Bronchial epithelial cell (primary cell): ENCODE data around the gene PTPRF. TPM values are rescaled to one million over a fixed set of nuclear protein-coding genes. Genes with fewer than 3 reads are reported as not detected.

Source experiments
- DNase-seq: peaks from one replicate; pipeline ENCODE4 v3.0.0-alpha.2; 2010; ENCODE audit warnings: low read depth
- FAIRE-seq: peaks from 2 replicates; lab custom pipeline; 2011; peaks lifted over from hg19 to GRCh38; lab: Jason Lieb, UNC
- H3K27me3 ChIP-seq: 2 replicates; pipeline ENCODE4 v1.5.1; 2011; ENCODE audit warnings: low read length; ENCODE audit not compliant: control insufficient read depth, insufficient read depth
- H3K36me3 ChIP-seq: 2 replicates; pipeline ENCODE4 v1.5.1; 2011; ENCODE audit warnings: low read length; ENCODE audit not compliant: control insufficient read depth, insufficient read depth
- H3K4me3 ChIP-seq: 2 replicates; pipeline ENCODE4 v1.5.1; 2011; ENCODE audit warnings: mild to moderate bottlenecking, low read depth, low read length, control low read depth
- total RNA-seq: library from RNA; depleted of rRNA; stranded (reverse); fragments of >200 nt; gene quantifications from 2 replicates; pipeline ENCODE4 v1.2.1, GENCODE V29; 2014
- TF ChIP-seq, protein P1 (sequence below): IDR thresholded peaks from 2 replicates; pipeline ENCODE4 v1.5.1; 2011; ENCODE audit warnings: mild to moderate bottlenecking, moderate library complexity, low read length, control low read depth, inconsistent platforms; ENCODE audit not compliant: insufficient read depth, severe bottlenecking

The PTPRF gene
- total RNA-seq, 1 donor from 2014 or later, result 127 TPM

DNA sequence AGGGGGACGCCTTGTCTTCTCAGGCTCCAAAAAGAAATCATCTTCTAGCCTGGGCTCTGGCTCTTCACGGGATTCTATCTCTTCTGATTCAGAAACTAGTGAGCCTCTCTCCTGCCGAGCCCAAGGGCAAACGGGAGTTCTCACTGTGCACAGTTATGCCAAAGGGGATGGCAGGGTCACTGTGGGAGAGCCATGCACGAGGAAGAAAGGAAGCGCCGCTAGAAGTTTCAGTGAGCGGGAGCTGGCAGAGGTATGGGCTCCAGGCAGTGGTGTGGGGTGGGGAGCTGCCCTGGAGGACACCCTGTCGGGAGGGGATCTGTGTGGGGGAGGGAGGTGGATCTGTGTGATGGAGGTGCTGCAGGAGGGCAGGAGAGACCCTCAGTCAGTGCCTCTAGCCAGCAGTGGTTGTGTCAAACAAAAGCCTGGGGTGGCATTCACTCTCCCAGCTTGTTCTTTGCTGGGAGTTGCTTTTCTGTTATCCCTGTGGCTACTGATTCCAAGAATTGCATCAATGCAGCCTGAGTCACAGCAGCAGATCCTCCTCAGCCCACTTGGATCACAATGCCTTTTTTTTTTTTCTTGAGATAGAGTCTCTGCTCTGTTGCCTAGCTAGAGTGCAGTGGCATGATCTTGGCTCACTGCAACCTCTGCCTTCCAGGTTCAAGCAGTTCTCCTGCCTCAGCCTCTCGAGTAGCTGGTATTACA lies 141.1 kb downstream of the PTPRF start:
- no peaks in the 10 kb centered on the region for H3K27me3 ChIP-seq
- DNase-seq (peak; percentile 60), FAIRE-seq (peak; percentile 77)
- peaks cover 41% of the 10 kb centered on the region for H3K36me3 ChIP-seq
- no peak overlapping the region for H3K4me3 ChIP-seq
- TF ChIP-seq, protein P1, sequence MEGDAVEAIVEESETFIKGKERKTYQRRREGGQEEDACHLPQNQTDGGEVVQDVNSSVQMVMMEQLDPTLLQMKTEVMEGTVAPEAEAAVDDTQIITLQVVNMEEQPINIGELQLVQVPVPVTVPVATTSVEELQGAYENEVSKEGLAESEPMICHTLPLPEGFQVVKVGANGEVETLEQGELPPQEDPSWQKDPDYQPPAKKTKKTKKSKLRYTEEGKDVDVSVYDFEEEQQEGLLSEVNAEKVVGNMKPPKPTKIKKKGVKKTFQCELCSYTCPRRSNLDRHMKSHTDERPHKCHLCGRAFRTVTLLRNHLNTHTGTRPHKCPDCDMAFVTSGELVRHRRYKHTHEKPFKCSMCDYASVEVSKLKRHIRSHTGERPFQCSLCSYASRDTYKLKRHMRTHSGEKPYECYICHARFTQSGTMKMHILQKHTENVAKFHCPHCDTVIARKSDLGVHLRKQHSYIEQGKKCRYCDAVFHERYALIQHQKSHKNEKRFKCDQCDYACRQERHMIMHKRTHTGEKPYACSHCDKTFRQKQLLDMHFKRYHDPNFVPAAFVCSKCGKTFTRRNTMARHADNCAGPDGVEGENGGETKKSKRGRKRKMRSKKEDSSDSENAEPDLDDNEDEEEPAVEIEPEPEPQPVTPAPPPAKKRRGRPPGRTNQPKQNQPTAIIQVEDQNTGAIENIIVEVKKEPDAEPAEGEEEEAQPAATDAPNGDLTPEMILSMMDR, result no peak

DNA sequence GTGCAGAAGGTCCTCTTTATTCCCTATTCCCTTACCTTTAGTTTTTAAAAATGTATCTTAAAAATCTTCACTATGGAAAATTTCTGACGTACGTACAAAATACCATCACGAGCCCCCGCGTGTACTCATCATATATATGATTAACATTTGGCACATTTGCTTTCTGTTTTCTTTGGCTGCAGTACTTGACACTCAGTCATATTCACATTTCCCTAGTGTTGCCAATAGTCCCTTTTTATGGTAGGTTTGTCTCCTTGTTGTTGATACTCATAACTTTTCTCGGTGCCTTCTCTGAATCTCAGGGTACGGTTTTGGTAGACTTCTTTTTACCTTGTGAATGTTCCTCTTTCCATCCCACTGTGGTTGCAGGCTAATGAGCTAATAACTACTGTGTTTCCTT lies 142.6 kb downstream of the PTPRF start:
- TF ChIP-seq, protein P1, result no peak
- no peak for FAIRE-seq
- peaks cover 35% of the 10 kb centered on the region for H3K36me3 ChIP-seq

More for the DNA sequence above, 142.6 kb downstream of the PTPRF start:
- no peak for DNase-seq
- H3K27me3 ChIP-seq, result no peaks in the 10 kb centered on the region
- no peak overlapping the region for H3K4me3 ChIP-seq

Other genes starting within 250 kb of the PTPRF start
- 3.4 and 11.4 TPM in 2 replicates for gene C1orf210, start 245.3 kb upstream of the PTPRF start, total RNA-seq
- 0.53 TPM in 1 of 2 replicates, not detected in the other for gene TIE1, start 229.9 kb upstream of the PTPRF start, total RNA-seq
- gene MPL, start 193.1 kb upstream of the PTPRF start, total RNA-seq, result not detected in 2 replicates
- 2.6 and 3.1 TPM in 2 replicates for gene CDC20, start 171.9 kb upstream of the PTPRF start, total RNA-seq
- gene ELOVL1, start 162.9 kb upstream of the PTPRF start, total RNA-seq, result 55.8 and 75.8 TPM in 2 replicates
- 78.1 and 83.2 TPM in 2 replicates for gene MED8, start 141.1 kb upstream of the PTPRF start, total RNA-seq
- gene SZT2, start 141.0 kb upstream of the PTPRF start, total RNA-seq, result 12.6 and 16.5 TPM in 2 replicates
- 21.8 and 28.7 TPM in 2 replicates for gene HYI, start 77.0 kb upstream of the PTPRF start, total RNA-seq
- gene KDM4A, start 119.3 kb downstream of the PTPRF start, total RNA-seq, result 34.5 and 37.4 TPM in 2 replicates
- 6.7 and 10.3 TPM in 2 replicates for gene ST3GAL3, start 176.7 kb downstream of the PTPRF start, total RNA-seq